ENCODE data around the gene ZNF569. TPM values are rescaled to one million over a fixed set of nuclear protein-coding genes. Genes with fewer than 3 reads are reported as not detected.

Gene ZNF569
- total RNA-seq, 2 donors from 2014 or later, result 6.3 to 6.7 TPM

Other genes starting within 250 kb of the ZNF569 start
- gene ZNF383, start 249.2 kb downstream of the ZNF569 start, total RNA-seq, result 10 to 100 TPM in 1 of 2 donors, 1 to 10 TPM in 1; 8.1 to 10.4 TPM
- 1 to 10 TPM; 4.6 to 5.1 TPM for gene ZNF527, start 96.3 kb downstream of the ZNF569 start, total RNA-seq
- 1 to 10 TPM; 3.6 to 9.2 TPM for gene ZNF570, start 1.9 kb upstream of the ZNF569 start, total RNA-seq
- gene ZNF793, start 39.5 kb upstream of the ZNF569 start, total RNA-seq, result 1 to 10 TPM; 4.5 to 4.7 TPM
- 1 to 10 TPM; 2.4 to 5.0 TPM for gene ZNF571, start 127.3 kb upstream of the ZNF569 start, total RNA-seq
- 1 to 10 TPM; 1.0 to 3.0 TPM for gene ZNF540, start 127.4 kb upstream of the ZNF569 start, total RNA-seq
- gene ZFP30, start 188.0 kb upstream of the ZNF569 start, total RNA-seq, result 10 to 100 TPM; 11.6 to 12.4 TPM

Measured in activated naive CD4-positive, alpha-beta T cell treated with anti-CD3 and anti-CD28 coated beads, Interleukin-2, amount 50 U/mL, for 72 hours (primary cell).